ENCODE results near the gene PSMC5.
A peak's percentile ranks its signal among the peaks of the same experiment; 100 is the strongest.
"Not testable (repeated sequence)": the region's sequence is repeated elsewhere in the genome, so short reads cannot be mapped to it uniquely, and the experiment has no call there.

Gene PSMC5

DNA sequence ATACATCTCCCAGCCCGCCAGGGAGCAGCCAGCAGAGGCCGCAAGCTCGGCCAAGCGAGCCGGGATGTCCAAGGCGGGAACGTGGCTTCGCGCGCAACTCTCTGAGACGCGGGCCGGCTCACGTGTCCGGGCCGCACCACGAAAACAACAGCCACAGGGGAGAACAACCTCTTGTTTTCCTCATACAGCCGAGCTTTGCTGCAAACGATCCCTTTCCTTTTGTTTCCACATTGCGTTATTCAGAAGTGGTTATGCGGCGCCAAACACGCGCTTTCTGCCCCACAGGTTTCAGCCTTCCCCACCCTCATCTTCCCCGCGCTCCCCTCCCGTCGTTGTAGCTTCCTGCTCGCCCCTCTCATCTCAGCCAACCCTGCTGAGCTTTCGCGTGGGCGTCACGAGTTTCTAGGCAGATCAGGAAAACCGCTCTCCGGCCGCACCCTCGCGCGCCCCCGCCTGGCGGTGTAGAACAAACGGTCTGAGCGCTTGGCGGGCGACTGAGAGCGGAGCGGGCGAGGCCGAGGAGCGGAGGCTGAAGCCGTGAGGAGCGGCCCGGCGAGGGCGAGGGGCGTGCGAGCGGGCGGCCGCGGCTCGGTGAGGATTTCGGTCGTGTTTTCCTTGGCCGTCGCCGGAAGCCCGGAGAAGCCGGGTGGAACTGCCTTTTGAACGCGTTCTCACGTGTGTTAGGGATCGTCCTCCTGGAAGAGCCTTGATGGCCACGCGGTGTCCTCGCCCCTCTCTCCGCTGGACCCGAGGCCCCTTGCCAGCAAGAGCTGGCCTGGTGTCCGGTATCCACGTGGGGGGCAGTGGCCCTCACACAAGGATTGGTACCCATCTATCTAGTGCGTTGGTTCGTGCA, 21.8 kb downstream of the PSMC5 start:
- TF ChIP-seq, protein P1, sequence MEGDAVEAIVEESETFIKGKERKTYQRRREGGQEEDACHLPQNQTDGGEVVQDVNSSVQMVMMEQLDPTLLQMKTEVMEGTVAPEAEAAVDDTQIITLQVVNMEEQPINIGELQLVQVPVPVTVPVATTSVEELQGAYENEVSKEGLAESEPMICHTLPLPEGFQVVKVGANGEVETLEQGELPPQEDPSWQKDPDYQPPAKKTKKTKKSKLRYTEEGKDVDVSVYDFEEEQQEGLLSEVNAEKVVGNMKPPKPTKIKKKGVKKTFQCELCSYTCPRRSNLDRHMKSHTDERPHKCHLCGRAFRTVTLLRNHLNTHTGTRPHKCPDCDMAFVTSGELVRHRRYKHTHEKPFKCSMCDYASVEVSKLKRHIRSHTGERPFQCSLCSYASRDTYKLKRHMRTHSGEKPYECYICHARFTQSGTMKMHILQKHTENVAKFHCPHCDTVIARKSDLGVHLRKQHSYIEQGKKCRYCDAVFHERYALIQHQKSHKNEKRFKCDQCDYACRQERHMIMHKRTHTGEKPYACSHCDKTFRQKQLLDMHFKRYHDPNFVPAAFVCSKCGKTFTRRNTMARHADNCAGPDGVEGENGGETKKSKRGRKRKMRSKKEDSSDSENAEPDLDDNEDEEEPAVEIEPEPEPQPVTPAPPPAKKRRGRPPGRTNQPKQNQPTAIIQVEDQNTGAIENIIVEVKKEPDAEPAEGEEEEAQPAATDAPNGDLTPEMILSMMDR (IDR thresholded peaks at IDR 0.05; ENCODE audit: borderline replicate concordance, control extremely low read depth, extremely low read depth, insufficient read depth, missing control alignments): peak; percentile 86
- in situ Hi-C loops (cut with MboI; ENCODE audit: low sequenced_read_pairs, unreplicated experiment): no loop called here
- peak; percentile 98 for DNase-seq (ENCODE audit: low spot score)

DNA sequence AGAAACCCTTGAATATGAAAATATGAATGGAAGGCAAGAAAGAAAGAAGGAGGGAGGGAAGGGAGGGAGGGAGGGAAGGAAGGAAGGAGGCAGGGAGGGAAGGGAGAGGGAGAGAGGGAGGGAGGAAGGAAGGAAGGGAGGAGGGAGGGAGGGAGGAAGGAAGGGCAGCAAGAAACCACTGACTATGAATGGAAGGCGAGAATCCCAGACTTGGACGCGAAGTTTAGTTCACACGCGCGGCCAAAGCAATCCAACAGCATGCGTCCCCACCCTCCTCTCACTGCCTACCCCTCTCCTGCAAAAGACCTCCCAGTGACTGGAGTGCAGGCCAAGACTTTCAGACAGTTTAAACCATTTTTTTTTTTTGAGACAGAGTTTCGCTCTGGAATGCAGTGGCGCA, 23.2 kb downstream of the PSMC5 start:
- no peak for DNase-seq (ENCODE audit: low spot score)
- in situ Hi-C loops (cut with MboI; ENCODE audit: low sequenced_read_pairs, unreplicated experiment): no loop called here
- TF ChIP-seq, protein P1 (IDR thresholded peaks at IDR 0.05; ENCODE audit: borderline replicate concordance, control extremely low read depth, extremely low read depth, insufficient read depth, missing control alignments): no peak

DNA sequence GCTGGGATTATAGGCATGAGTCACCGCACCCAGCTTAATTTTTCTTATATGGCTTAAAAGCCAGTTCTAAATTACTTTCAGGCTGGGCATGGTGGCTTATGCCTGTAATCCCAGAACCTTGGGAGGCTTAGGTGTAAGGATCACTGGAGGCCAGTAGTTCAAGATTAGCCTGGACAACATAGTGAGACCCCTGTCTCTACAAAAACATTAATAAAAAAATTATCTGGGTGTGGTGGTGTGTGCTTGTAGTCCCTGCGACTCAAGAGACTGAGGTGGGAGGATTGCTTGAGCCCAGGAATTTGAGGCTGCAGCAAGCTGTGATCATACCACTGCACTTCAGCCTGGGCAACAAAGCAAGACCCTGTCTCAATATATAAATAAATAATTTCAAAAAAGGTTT, 26.0 kb downstream of the PSMC5 start:
- TF ChIP-seq, protein P1 (IDR thresholded peaks at IDR 0.05; ENCODE audit: borderline replicate concordance, control extremely low read depth, extremely low read depth, insufficient read depth, missing control alignments): no peak
- in situ Hi-C loops (cut with MboI; ENCODE audit: low sequenced_read_pairs, unreplicated experiment): no loop called here
- DNase-seq (ENCODE audit: low spot score): no peak

DNA sequence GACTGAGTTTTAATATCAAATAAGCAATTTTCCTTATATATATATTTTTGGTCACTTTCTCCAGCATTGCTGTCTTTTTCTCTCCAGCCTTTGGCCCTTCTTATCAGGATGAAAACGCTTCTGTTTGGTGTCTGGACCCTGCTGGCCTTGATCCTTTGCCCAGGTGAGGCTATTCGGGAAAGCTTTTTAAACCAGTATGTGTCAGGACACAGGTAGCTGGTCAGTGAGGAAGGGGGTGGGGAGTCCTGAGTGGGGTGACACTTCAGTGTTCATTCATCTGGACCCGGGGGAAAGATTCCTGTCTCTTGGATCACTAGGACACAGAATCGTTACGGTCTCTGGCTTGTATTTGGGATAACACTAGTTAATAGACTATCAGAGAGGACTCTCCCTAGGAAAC, 27.5 kb downstream of the PSMC5 start:
- no peak for DNase-seq (ENCODE audit: low spot score)
- TF ChIP-seq, protein P1 (IDR thresholded peaks at IDR 0.05; ENCODE audit: borderline replicate concordance, control extremely low read depth, extremely low read depth, insufficient read depth, missing control alignments): no peak
- in situ Hi-C loops (cut with MboI; ENCODE audit: low sequenced_read_pairs, unreplicated experiment): no loop called here

DNA sequence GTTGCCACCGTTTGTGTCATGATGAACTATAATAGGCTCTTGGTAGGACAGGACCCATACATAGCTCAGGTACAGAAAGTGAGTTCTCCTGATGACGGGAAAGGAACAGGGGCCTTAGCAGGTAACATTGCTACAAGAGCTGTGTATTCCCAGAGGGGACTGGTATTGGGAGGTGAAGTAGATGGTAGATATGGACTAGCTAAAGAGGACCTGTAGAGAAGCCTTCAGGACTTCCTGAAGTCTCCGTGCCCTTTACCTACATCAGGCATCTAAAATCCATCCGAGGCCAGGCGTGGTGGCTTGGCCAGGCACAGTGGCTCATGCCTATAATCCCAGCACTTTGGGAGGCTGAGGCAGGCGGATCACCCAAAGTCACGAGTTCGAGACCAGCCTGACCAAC, 28.0 kb downstream of the PSMC5 start:
- in situ Hi-C loops (cut with MboI; ENCODE audit: low sequenced_read_pairs, unreplicated experiment): no loop called here
- TF ChIP-seq, protein P1 (IDR thresholded peaks at IDR 0.05; ENCODE audit: borderline replicate concordance, control extremely low read depth, extremely low read depth, insufficient read depth, missing control alignments): no peak
- DNase-seq (ENCODE audit: low spot score): no peak

DNA sequence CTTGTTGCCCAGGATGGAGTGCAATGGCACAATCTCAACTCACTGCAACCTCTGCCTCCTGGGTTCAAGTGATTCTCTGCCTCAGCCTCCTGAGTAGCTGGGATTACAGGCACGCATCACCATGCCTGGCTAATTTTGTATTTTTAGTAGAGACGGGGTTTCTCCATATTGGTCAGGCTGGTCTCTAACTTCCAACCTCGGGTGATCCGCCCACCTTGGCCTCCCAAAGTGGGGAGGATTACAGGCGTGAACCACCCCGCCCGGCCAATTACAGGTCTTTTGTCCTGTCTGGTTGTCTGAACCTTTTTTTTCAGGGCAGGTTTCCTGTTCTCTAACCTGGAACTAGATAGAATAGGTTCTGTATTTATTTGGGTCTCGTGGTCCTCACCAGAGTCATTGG, 29.2 kb downstream of the PSMC5 start:
- DNase-seq (ENCODE audit: low spot score); in situ Hi-C loops (cut with MboI; ENCODE audit: low sequenced_read_pairs, unreplicated experiment): not testable (repeated sequence)

DNA sequence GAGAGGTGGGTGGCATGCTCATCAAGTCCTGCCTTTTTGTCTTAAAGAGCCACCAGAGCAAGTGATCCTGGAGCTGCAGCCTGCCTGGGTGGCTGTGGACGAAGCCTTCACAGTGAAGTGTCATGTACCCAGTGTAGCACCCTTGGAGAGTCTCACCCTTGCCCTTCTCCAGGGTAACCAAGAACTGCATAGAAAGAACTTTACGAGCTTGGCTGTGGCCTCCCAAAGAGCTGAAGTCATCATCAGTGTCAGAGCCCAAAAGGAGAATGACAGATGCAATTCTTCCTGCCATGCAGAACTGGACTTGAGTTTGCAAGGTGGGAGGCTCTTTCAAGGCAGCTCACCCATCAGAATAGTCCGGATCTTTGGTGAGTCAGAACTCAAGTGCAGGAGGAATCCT, 32.0 kb downstream of the PSMC5 start:
- no peak for DNase-seq (ENCODE audit: low spot score)
- TF ChIP-seq, protein P1 (IDR thresholded peaks at IDR 0.05; ENCODE audit: borderline replicate concordance, control extremely low read depth, extremely low read depth, insufficient read depth, missing control alignments): no peak
- in situ Hi-C loops (cut with MboI; ENCODE audit: low sequenced_read_pairs, unreplicated experiment): no loop called here

DNA sequence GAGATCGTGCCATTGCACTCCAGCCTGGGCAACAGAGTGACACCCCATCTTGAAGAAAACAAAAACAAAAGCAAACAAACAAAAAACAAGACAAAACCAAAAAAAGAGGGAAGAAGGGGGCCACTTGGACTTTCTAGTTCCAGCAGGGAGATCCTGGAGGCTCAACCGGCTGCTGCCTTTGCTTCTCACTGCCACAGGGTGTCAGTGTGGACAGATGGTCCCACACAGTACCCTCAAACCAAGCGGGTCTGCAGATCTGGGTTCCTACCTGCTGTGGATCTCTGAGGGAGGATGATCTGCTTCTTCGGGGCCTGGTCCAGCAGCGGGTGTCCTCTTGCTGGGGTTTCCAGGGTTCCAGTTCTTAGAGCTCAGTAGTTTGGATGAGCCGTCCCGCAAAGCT, 39.4 kb downstream of the PSMC5 start:
- DNase-seq (ENCODE audit: low spot score); in situ Hi-C loops (cut with MboI; ENCODE audit: low sequenced_read_pairs, unreplicated experiment): not testable (repeated sequence)

DNA sequence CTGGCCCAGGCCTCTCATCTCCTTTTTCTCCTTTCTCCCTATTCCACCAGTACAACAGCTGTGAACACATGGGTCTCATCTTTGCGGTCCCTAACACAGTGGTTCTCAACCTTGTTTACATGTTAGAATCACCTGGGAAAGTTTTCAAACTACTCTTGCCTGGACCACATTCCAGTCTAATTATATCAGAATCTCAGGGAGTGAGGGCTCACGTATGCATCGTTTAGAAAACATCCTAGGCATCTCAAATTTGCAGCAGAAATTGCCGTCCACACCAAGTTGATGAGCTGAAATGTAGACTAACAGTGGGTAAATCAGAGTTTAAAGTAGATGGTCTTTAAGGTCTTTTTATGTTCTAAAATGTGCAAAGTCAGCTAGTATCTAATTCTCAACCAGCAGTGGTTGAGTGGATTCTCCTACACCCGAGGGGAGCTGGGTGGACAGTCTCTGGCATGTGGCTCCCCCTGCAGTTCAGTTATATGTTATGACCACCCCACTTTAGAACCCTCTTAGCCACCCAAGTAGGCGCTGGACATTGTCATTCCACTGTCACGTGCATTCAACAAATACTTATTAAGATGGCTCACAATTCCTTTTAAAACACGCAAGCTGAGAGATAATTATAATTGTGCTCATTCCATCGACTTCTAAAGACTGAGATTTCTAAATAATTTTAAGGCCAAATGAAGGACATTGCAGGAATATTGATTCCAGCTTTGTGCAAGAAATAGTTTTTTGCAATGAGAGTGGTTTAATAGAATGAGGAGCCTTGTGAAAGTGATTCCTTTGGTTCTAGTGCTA, 42.5 kb downstream of the PSMC5 start:
- in situ Hi-C loops (cut with MboI; ENCODE audit: low sequenced_read_pairs, unreplicated experiment); DNase-seq (ENCODE audit: low spot score): not testable (repeated sequence)

DNA sequence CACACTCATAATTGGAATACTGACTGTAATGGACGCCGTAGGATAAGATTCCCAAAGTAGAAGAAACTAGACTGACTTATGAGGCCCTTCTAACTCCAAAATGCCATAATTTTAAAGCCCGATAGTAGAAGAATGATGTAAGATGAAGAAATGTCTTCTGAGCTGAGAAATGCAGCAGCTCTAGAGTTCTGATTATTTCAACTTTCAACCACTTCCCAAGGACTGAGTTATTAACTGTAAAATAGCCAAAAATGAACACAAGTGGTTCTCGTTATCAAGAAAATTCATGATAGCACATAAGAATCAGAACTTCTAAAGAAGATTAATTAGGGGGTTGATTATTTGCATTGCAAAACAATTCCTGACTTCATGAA, 43.0 kb downstream of the PSMC5 start:
- DNase-seq (ENCODE audit: low spot score); in situ Hi-C loops (cut with MboI; ENCODE audit: low sequenced_read_pairs, unreplicated experiment): not testable (repeated sequence)
